Stomach (tissue), 4 donors: ENCODE results near the gene LIPF.

Experiments
- EP300 ChIP-seq: sonication (generic); formaldehyde crosslinking; IDR thresholded peaks from one replicate; pipeline ENCODE4 v1.6.1; 2017; ENCODE audit warnings: antibody characterized with exemption
- POLR2A ChIP-seq, 4 donors: fragments of 450-650 bp; IDR thresholded peaks; one replicate each; pipeline ENCODE4 v1.6.1; 2016; ENCODE audit warnings: antibody characterized with exemption in 4 of 4, control low read depth in 2 of 4, mild to moderate bottlenecking in 1 of 4, moderate library complexity in 1 of 4

DNA sequence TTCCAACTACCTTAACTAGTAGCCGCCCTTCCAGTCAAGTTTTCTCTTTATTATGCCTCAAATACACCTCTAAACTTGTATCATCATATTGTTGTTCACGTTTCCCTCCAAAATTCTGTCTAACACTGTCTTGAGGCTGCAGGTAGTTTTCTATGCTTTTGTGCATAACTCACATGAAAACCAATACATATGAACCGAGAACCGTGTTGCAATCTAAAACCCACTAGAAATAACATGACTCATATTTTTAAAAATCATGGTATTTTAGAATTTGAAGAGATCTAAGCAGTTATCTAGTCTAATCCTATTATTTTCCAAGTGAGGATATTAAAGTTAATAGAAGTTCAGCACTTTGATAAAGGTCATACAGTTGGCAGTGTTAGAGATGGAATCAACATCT, 18.2 kb downstream of the LIPF start:
- no peak for TF ChIP-seq EP300
- TF ChIP-seq POLR2A (IDR thresholded peaks at IDR 0.05), result no peak
